ENCODE measurements around the gene BBLN. TPM values are rescaled to one million over a fixed set of nuclear protein-coding genes. Genes with fewer than 3 reads are reported as not detected.

The BBLN gene
- total RNA-seq, 1 donor from 2014 or later: 39.0 TPM

DNA sequence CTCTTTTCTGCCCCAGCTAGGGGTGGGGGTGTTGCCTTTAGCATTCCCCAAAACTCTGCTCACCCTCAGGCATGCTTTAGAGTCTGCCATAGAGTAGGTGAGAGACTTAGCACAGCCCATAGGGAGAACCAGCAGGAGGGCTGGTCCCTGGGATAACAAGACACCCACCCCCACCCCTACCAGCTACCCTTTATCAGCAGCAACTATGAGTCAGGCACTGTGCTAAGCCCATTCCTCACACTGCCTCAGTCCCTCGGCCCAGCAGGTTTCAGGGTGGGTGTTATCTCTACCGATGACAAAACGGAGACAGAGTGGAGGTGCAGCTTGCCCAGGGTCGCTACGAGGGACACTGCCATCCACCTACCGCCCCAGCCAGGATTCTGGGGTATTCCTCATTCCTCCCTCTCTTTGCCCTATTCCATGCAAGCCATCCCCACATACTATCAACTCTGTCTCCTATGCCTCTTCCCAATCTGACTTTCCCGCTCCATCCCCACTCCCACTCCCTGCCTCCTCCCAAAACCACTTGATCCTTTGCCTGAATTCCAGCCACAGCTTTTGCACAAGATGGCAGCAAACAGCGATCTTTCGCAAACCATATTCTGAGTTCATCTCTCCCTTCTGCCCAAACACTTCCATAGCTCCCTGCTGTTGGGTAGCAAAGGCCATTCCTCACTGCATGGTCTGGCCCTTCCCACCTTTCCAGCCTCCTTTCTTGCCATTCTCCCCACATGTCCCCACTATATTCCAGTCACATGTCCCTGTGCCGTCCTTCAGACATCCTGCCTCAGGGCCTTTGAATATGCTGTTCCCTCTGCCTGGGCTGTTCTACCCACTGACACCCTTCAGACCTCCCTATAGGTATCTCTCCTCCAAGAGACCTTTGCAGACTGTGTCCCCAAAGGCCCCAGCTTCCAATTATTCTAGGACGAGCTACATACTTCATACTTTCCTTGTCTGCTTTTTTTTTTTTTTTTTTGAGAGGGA is 26.2 kb downstream of the BBLN start:
- TF ChIP-seq, protein P1, sequence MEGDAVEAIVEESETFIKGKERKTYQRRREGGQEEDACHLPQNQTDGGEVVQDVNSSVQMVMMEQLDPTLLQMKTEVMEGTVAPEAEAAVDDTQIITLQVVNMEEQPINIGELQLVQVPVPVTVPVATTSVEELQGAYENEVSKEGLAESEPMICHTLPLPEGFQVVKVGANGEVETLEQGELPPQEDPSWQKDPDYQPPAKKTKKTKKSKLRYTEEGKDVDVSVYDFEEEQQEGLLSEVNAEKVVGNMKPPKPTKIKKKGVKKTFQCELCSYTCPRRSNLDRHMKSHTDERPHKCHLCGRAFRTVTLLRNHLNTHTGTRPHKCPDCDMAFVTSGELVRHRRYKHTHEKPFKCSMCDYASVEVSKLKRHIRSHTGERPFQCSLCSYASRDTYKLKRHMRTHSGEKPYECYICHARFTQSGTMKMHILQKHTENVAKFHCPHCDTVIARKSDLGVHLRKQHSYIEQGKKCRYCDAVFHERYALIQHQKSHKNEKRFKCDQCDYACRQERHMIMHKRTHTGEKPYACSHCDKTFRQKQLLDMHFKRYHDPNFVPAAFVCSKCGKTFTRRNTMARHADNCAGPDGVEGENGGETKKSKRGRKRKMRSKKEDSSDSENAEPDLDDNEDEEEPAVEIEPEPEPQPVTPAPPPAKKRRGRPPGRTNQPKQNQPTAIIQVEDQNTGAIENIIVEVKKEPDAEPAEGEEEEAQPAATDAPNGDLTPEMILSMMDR (IDR thresholded peaks at IDR 0.05): no peak
- DNase-seq (no peak), ATAC-seq (no peak)
- Histone ChIP-seq H3K9me3 (no peaks in the 10 kb centered on the region), H3K27me3 (no peaks in the 10 kb centered on the region), H3K4me3 (no peak overlapping the region), H3K4me1 (peaks cover 11% of the 10 kb centered on the region), H3K27ac (no peak overlapping the region), H3K36me3 (peaks cover 58% of the 10 kb centered on the region)
- intact Hi-C loops (cut with DNase I): no loop called here

DNA sequence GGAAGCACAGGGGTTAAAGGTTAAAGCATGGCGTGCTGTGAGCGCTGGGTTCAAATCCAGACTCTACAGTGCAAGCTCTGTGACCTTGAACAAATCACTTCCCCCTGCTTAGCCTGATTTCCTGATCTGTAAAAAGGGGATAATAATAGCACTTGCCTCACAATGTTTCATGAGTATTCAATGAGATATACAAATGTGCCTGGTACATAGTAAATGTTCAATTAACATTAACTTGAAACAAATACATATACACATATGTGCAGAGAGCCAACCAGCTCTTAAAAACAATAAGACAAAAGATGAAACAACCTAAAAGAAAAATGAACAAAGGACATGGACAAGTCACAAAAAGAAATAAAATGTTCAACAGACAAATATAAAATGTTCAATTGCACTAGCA is 27.3 kb downstream of the BBLN start:
- H3K4me1 ChIP-seq: peaks cover 15% of the 10 kb centered on the region
- intact Hi-C loops (cut with DNase I): no loop called here
- peaks cover 57% of the 10 kb centered on the region for H3K36me3 ChIP-seq
- H3K27ac ChIP-seq: no peak overlapping the region
- no peak for ATAC-seq
- no peaks in the 10 kb centered on the region for H3K9me3 ChIP-seq
- no peak for DNase-seq
- no peak overlapping the region for H3K4me3 ChIP-seq
- TF ChIP-seq, protein P1 (IDR thresholded peaks at IDR 0.05): no peak
- H3K27me3 ChIP-seq: no peaks in the 10 kb centered on the region

DNA sequence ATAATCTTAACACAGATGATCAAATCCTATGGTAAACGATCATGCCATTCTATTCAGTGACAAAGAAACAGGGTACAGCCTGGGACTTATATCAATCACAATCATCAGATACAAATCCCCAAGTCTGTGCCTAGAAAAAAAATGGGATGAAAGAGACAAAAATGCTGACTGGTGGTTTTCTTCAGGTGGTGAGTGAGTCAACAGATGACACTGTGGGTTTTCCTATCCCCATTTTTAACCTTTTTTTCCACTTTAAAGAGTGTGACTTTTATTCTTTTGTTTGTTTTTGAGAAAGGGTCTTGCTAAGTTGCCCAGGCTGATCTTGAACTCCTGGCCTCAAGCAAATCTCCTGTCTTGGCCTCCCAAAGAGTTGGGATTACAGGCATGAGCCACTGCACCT is 28.1 kb downstream of the BBLN start:
- intact Hi-C loops (cut with DNase I): no loop called here
- no peak overlapping the region for H3K27ac ChIP-seq
- TF ChIP-seq, protein P1 (IDR thresholded peaks at IDR 0.05): no peak
- no peaks in the 10 kb centered on the region for H3K9me3 ChIP-seq
- no peaks in the 10 kb centered on the region for H3K27me3 ChIP-seq
- no peak for ATAC-seq
- DNase-seq: no peak
- H3K36me3 ChIP-seq: peaks cover 49% of the 10 kb centered on the region
- H3K4me3 ChIP-seq: no peak overlapping the region
- H3K4me1 ChIP-seq: peaks cover 18% of the 10 kb centered on the region

DNA sequence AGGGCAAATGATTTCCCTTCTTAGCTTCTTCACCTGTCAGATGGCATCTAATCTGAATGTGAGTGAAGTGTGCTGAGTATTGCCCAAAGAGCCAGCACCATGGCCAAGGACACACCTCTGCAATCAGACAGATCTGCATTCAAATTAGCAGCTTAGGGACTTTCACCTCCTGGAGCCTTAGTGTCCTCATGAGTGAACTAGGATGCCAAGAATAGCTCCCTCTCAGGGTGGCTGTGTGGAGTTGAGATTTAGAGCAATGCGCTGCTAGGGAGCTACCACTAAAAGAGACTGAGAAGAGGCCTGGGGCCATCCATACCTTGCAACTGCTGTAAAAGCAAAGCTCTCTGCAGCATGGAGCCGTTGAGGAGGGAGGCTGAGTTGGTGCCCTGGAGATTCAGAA is 29.9 kb downstream of the BBLN start:
- no peak for DNase-seq

DNA sequence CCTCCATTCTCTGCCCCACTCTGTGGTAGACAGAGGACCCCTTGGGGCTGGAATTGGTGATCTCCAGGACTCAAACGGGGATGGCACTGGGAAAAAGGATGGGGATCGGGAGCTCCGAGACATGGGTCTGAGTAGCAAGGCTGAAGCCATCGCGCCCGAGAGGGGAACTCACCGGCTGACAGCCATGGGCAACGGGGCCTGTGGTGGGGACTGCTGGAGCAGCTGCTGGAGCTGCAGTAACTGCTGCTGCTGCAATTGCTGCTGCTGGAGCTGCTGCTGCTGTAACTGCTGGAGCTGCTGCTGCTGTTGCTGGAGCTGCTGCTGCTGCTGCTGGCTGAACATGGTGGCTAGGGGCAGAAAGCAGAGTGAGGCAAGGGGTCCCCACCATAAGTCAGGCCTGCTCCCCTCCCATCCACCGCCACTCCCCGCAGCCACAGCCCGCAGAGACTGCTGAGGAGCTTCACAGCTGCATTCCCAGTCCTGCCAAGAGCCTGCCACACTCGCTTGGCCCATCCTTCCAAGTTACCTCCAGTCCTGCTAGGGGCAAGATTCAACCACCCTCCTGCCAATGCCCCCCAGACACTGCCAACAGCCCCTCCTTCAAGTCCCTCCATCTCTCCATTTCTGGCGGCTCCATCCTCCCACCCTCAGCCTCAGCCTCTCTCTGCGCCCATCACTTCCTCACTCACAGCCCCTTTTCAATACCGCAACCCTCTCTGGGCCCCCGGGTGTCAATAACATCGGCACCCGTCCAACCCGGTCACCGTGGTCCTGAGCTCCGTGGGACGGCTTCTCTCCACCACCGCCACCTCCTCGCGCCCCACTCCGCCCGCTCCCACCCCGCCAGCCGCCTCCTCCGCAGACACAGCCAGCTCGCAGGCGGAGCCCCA is 30.7 kb downstream of the BBLN start:
- intact Hi-C loops (cut with DNase I): no loop called here
- ATAC-seq: peak; percentile 26
- peak overlapping the region; percentile 85 for H3K27ac ChIP-seq
- H3K27me3 ChIP-seq: no peaks in the 10 kb centered on the region
- H3K4me3 ChIP-seq: peak overlapping the region; percentile 78
- DNase-seq: no peak
- peaks cover 23% of the 10 kb centered on the region for H3K36me3 ChIP-seq
- peaks cover 18% of the 10 kb centered on the region for H3K4me1 ChIP-seq
- TF ChIP-seq, protein P1 (IDR thresholded peaks at IDR 0.05): no peak
- H3K9me3 ChIP-seq: no peaks in the 10 kb centered on the region

More for the DNA sequence above, 29.9 kb downstream of the BBLN start:
- H3K27ac ChIP-seq: no peak overlapping the region
- peaks cover 31% of the 10 kb centered on the region for H3K36me3 ChIP-seq
- ATAC-seq: no peak
- intact Hi-C loops (cut with DNase I): no loop called here
- H3K4me3 ChIP-seq: no peak overlapping the region
- no peaks in the 10 kb centered on the region for H3K27me3 ChIP-seq
- no peaks in the 10 kb centered on the region for H3K9me3 ChIP-seq
- peaks cover 18% of the 10 kb centered on the region for H3K4me1 ChIP-seq
- TF ChIP-seq, protein P1 (IDR thresholded peaks at IDR 0.05): no peak
